ENCODE measurements around the gene ALG12. TPM values are rescaled to one million over a fixed set of nuclear protein-coding genes. Genes with fewer than 3 reads are reported as not detected.

ALG12 gene
- total RNA-seq, 1 donor: 18.8 TPM

GRCh38 chr22:49887702-49888101 is 30.5 kb downstream of the ALG12 start:
- Histone ChIP-seq H3K4me1 (ENCODE audit: insufficient read depth, low read length) (peaks cover 3% of the 10 kb centered on the region), H2AFZ (ENCODE audit: low read length) (no peak overlapping the region), H3K9me3 (ENCODE audit: low read depth, low read length) (no peaks in the 10 kb centered on the region), H3K27ac (ENCODE audit: low read depth, low read length) (no peak overlapping the region), H4K20me1 (ENCODE audit: insufficient read depth, low read length) (peaks cover 24% of the 10 kb centered on the region), H3K36me3 (ENCODE audit: insufficient read depth, low read length) (peaks cover 32% of the 10 kb centered on the region), H3K79me2 (ENCODE audit: insufficient read depth, low read length) (peaks cover 65% of the 10 kb centered on the region), H3K4me2 (ENCODE audit: insufficient read depth, low read length) (no peak overlapping the region), H3K27me3 (ENCODE audit: insufficient read depth, low read length) (no peaks in the 10 kb centered on the region), H3K4me3 (ENCODE audit: insufficient read depth, low read length) (no peak overlapping the region)
- DNase-seq (ENCODE audit: insufficient read length, low spot score, missing footprints): no peak
- TF ChIP-seq CTCF (IDR thresholded peaks at IDR 0.05; ENCODE audit: extremely low read depth, low read depth, low read length): no peak

GRCh38 chr22:49887064-49887451 is 31.2 kb downstream of the ALG12 start:
- Histone ChIP-seq H3K27ac (ENCODE audit: low read depth, low read length) (no peak overlapping the region), H3K9me3 (ENCODE audit: low read depth, low read length) (no peaks in the 10 kb centered on the region), H3K27me3 (ENCODE audit: insufficient read depth, low read length) (no peaks in the 10 kb centered on the region), H3K79me2 (ENCODE audit: insufficient read depth, low read length) (peaks cover 72% of the 10 kb centered on the region), H3K4me3 (ENCODE audit: insufficient read depth, low read length) (no peak overlapping the region), H3K4me2 (ENCODE audit: insufficient read depth, low read length) (no peak overlapping the region), H3K36me3 (ENCODE audit: insufficient read depth, low read length) (peaks cover 28% of the 10 kb centered on the region), H4K20me1 (ENCODE audit: insufficient read depth, low read length) (peaks cover 31% of the 10 kb centered on the region), H2AFZ (ENCODE audit: low read length) (no peak overlapping the region), H3K4me1 (ENCODE audit: insufficient read depth, low read length) (peaks cover 3% of the 10 kb centered on the region)
- no peak for TF ChIP-seq CTCF (IDR thresholded peaks at IDR 0.05; ENCODE audit: extremely low read depth, low read depth, low read length)
- DNase-seq (ENCODE audit: insufficient read length, low spot score, missing footprints): no peak

- H3K27me3 ChIP-seq (ENCODE audit: insufficient read depth, low read length): no peaks in the 10 kb centered on the region
- H2AFZ ChIP-seq (ENCODE audit: low read length): no peak overlapping the region
- H3K4me3 ChIP-seq (ENCODE audit: insufficient read depth, low read length): no peak overlapping the region
- H3K27ac ChIP-seq (ENCODE audit: low read depth, low read length): no peak overlapping the region
- no peak overlapping the region for H3K4me2 ChIP-seq (ENCODE audit: insufficient read depth, low read length)
- H3K4me1 ChIP-seq (ENCODE audit: insufficient read depth, low read length): peaks cover 3% of the 10 kb centered on the region
- no peak for TF ChIP-seq CTCF (IDR thresholded peaks at IDR 0.05; ENCODE audit: extremely low read depth, low read depth, low read length)
- H3K79me2 ChIP-seq (ENCODE audit: insufficient read depth, low read length): peaks cover 77% of the 10 kb centered on the region
- peaks cover 28% of the 10 kb centered on the region for H3K36me3 ChIP-seq (ENCODE audit: insufficient read depth, low read length)
- H3K9me3 ChIP-seq (ENCODE audit: low read depth, low read length): no peaks in the 10 kb centered on the region
- peaks cover 34% of the 10 kb centered on the region for H4K20me1 ChIP-seq (ENCODE audit: insufficient read depth, low read length)
- DNase-seq (ENCODE audit: insufficient read length, low spot score, missing footprints): no peak
These were observed 31.7 kb downstream of the ALG12 start for GRCh38 chr22:49886346-49887063.

- Histone ChIP-seq H3K36me3 (ENCODE audit: insufficient read depth, low read length) (peaks cover 28% of the 10 kb centered on the region), H3K27ac (ENCODE audit: low read depth, low read length) (no peak overlapping the region), H3K4me1 (ENCODE audit: insufficient read depth, low read length) (peaks cover 3% of the 10 kb centered on the region), H3K79me2 (ENCODE audit: insufficient read depth, low read length) (peaks cover 78% of the 10 kb centered on the region), H4K20me1 (ENCODE audit: insufficient read depth, low read length) (peaks cover 29% of the 10 kb centered on the region), H2AFZ (ENCODE audit: low read length) (no peak overlapping the region), H3K4me3 (ENCODE audit: insufficient read depth, low read length) (no peak overlapping the region), H3K27me3 (ENCODE audit: insufficient read depth, low read length) (no peaks in the 10 kb centered on the region), H3K4me2 (ENCODE audit: insufficient read depth, low read length) (no peak overlapping the region), H3K9me3 (ENCODE audit: low read depth, low read length) (no peaks in the 10 kb centered on the region)
- TF ChIP-seq CTCF (IDR thresholded peaks at IDR 0.05; ENCODE audit: extremely low read depth, low read depth, low read length): no peak
- no peak for DNase-seq (ENCODE audit: insufficient read length, low spot score, missing footprints)
These were observed 32.4 kb downstream of the ALG12 start for GRCh38 chr22:49885881-49886280.

All from osteoblast (primary cell).